Hindlimb muscle (tissue), 1 donor: ENCODE data around the gene PAOX. TPM values are rescaled to one million over a fixed set of nuclear protein-coding genes. Genes with fewer than 3 reads are reported as not detected.

Experiments used
- DNase-seq: peaks from one replicate; pipeline ENCODE4 v3.0.0-alpha.2; 2013
- polyA plus RNA-seq: library from polyadenylated mRNA; unstranded; fragments of 120-200 nt; gene quantifications from one replicate; pipeline ENCODE4 v1.2.1, GENCODE V29; 2013; ENCODE audit not compliant: insufficient read length

PAOX gene
- polyA plus RNA-seq, 1 donor, result 4.7 TPM

GRCh38 chr10:133350283-133350949, 28.6 kb upstream of the PAOX start:
- no peak for DNase-seq

DNA sequence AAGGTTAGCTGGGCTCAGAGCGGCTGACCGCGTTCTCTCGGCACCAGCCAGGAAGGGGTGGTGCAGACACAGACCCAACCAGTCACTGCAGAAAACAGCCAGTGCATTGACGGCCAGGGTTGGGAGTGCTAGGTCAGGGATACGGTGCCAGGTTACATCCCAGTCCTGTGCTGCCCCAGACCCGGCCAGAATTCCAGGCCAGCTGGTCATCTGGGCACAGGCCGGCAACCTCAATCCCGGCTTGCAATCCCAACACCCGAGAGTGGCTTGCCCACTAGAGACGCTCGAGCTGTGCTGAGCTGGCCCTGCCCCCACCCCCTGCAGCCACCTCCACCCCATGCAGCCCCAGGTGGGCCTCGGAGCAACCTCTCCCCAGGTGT, 28.1 kb upstream of the PAOX start:
- DNase-seq, result no peak

GRCh38 chr10:133351408-133352318, 27.4 kb upstream of the PAOX start:
- DNase-seq, result no peak

DNA sequence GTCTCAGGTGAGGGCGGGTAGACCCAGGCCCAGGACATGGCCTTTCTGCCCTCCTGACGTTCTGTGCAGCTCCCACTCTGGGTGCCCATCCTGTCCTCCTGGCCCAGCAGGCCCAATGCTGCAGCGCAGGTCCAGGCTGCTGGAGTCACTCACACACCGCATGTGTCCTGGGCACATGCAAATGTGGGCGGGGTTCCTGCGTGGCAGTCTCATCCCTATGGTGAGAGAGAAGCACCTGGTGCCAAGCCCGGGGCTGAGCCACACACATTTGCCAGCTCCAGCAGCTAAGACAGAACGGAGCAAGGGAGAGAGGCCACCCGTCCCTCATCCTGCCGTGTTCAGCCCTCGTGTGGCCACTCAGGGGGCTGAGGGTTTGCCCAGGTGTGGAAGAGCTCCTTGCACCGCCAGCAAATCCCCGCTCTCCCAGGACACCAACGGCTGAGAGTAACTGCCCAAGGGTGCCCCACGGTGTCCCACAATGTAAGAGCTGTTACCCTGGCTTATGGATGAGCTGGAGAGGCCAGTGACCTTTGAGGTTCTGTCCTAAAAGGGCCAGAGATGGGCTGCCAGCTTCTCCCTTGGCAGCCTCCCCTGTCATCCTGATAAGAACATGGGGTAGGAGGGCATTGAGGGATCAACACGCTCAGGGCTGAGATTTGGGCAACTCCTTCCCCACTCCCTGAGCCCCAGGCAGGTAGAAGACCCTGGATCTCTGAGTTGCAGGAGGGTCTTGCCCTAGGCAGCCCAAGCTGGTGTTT, 25.7 kb upstream of the PAOX start:
- DNase-seq, result no peak

DNA sequence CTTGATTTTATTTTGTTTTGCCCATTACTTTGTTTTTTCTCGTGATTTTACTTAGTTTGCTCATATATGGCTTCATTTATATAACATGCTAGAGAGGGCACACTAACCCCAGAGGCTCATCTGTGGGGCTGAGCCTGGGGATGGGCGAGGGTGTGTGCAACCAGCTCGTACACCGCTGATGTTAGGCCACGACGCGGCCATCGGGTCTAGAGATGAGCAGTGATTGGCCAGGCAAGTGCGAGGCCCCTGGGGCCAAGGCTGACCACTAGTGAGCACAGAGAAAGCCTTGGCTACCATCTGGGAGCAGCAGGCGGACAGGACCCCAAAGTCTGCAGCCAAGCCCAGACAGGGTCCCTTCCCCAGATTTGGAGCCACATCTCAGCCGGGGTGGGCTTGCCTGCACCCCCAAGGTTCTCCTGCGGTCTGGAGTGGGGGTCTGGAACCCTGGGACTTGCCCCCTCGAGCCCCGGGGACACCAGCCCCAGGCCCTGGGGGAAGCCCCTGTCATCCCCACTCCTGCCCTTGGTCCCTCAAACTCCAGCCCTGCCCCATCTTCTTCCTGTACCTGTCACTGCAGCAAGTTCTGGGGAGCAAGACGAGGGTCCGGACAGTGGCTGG, 25.0 kb upstream of the PAOX start:
- no peak for DNase-seq

- no peak for DNase-seq
These were observed 24.3 kb upstream of the PAOX start for GRCh38 chr10:133354672-133355240.

GRCh38 chr10:133355266-133355665, 23.8 kb upstream of the PAOX start:
- no peak for DNase-seq

DNA sequence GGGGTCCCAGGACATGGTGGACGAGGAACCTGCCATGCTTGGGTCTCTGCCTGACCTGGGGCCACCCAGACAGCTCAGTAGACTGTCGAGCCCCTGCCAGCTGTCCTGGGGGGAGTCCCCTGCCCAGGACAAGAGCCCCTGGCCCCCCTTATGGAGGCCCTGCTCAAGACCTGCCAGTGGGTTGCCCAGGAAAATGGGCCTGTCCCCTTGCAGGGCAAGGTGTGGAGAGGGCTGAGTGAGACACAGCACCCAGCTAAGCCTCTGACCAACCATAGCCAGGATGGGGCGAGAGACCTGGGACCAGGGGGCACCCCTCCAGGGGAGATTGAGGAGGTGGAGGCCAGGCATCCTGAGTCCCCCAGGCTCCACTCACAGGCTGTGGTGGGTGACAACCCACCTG, 23.1 kb upstream of the PAOX start:
- no peak for DNase-seq

DNA sequence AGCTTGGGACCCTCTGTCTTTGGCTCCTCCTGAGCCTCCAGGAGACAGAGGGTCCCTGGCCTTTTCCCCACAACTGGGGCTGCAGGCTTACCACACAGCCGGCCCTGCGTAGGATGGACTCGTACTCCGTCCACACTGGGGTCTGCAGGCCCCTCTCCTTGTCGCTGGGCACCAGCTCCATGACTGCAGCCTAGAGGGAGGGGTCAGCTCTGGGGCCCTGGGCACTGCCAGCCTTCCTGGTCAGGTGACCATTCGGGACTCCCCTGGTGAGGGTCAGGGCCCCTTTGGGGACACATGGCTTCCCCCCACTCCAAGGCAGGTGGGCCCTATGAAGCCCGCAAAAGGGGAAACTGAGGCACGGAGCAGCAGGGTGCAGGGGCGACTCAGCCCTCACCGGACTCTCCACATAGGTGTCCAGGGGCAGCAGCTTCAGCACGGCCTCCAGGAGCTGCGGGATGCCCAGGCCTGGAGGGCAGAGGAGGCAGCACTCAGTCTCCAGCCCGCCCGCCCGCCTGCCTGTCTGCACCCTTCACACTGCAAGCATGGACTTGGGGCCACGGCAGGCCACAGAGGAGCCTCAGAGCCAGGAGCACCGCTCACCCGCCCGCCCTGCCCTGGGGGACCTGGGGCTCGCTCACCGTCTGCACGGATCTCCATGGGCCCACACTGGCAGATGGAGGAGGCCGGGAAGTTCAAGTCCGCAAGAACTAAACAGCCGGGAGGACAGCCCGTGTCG, 22.3 kb upstream of the PAOX start:
- no peak for DNase-seq

DNA sequence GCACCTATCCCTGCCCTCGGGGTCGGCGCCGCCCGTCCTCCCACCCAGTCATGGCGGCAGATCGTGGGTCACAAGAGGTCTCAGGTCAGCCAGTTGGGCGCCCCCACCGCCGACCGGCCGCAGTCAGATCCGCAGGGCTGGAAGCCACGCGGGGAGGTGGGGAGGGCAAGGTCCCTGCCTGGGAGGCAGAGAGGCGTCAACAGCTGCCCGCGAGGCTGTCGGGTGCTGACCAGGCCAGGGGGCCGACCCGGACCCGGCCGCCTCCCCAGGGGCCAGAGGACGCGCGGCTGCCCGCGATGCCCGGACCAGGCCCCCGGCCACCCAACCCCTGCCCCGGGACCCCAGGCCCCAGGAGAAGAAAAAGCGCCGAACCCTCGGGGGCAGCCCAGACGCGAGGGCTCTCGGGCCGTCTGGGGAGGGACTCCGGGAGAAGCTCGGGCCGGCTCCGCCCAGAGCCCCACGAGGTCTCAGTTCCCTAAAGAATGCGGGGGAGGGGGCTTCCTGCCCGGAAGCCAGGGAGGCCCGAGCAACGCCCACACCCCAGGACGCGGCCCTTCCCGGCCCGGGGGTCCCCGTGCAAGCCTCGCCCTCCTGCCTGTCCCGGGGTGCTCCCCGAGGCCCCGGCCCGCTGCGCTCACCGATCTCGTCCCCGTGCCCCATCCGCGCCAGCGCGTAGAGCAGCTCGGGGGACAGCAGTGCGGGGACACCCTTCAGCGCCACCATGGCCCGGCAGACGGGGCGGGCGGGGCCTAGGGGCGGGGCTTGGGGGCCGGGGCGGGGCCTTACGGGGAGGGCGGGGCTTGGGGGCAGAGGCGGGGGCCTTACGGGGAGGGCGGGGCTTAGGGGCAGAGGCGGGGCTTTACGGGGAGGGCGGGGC, 21.5 kb upstream of the PAOX start, which contains the start of gene FUOM:
TSS of gene FUOM (minus strand) at position 735 of the 877 bp plus-strand sequence. CDS start at position 723, 12 bp downstream.
- DNase-seq, result peak; percentile 37

GRCh38 chr10:133358162-133358924, 20.7 kb upstream of the PAOX start:
- no peak for DNase-seq

- DNase-seq, result no peak
These were observed 20.1 kb upstream of the PAOX start for GRCh38 chr10:133358925-133359310.

DNA sequence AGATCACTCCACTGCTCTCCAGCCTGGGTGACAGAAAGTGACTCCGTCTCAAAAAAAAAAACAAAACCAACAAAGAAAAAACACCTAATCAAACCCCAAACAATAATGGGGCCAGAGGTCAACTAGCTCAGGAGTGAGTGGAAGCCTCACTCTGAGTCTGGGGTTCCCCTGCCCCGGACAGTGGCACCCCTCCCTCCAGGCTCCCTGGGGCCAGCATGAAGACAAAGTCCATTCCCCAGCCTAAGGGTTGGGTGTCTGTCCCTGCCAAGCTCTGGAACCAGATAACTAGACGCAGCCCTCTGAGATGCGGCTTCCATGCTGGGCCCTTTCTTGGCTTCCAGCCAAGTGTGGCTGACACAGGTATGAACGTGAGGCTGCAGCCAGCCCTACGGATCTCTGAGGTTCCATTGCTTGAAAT, 19.5 kb upstream of the PAOX start:
- no peak for DNase-seq

- DNase-seq, result no peak
These were observed 19.0 kb upstream of the PAOX start for GRCh38 chr10:133359972-133360610.

- no peak for DNase-seq
These were observed 17.8 kb upstream of the PAOX start for GRCh38 chr10:133361227-133361626.

DNA sequence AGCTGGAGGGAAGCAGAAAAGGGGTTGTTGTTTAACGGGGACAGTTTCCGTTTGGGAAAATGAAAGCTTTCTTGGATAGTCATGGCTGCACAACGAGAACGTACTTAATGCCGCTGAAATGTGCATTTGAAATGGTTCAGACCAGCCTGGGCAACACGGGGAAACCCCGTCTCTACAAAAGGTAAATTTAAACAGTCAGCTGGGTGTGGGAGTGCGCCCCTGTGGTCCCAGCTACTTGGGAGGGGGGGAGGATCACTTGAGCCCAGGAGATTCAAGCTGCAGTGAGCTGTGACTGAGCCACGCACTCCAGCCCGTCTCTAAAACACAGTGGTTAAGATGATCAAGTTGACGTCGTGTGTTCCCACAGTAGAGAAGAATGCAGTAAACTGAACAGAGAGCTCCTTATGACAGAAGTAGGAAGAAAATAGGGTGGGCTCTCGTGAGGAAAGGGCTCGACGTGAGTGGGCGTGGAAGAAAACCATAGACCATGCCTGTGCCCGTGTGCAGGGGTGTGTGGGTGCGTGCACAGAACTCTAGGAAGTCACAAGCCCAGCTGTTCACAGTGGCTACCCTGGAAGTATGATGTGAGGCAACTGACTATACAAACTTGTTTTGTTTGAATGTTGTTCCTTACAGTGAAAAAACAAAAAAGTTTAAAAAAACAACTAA, 17.2 kb upstream of the PAOX start:
- DNase-seq, result no peak

DNA sequence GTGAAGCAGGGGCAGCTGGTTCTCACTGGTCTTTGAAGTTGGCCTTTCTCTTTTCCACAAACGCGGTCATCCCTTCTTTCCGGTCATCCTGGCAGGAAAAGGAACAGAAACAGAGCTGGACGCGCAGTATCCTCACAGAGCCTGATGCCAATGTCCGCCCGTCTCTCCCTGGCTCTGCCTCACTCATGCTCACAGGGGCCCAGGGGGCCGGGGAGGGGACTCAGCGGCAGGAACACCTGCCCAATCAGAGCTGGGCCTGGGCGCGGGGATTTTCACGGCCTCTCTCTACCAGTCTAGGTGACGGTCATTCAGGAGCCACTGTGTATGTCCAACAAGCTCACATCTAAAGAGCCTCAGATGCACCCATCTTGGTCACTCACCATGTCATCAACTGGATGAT, 16.2 kb upstream of the PAOX start:
- DNase-seq, result no peak

DNA sequence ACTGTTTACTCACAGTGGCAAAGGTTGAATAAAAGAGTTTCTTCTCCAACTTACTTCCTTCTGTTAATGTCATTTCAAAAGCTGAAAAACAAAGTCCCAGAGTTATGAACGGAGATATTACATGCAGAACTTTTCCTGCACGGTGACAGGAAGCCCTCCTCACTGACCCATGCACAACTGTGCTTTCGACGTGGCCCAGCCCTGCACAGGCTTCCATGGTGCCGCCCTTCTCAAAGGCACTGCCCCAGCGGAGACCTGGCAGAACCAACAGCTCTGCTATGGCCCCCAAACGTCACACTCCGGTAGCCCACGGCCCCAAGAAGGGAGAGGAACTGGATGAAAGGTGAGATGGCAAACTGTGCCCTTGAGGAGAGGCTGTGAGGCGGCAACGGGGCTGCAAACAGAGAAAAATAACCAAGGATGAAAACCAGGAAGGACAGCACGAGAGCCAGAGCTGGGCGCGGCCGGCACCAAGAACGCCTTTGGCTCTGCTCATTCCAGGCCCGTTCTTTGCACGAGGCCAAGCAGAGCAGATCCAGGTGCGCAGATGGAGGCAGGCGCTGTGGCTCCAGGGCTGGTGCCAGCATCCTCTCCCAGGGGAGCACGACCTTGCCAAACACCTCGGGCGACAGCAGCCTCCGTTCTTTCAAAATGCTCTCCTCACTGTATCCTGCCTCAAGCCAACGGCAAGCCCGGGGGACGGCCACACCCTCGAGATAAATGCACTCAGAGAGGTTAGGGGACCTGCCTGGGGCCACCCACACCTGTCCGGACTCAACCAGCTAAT, 14.2 kb upstream of the PAOX start:
- no peak for DNase-seq
